Activated CD4-positive, CD25-positive, alpha-beta regulatory T cell treated with anti-CD3 and anti-CD28 coated beads, Interleukin-2, amount 50 U/mL, for 16 hours (primary cell): ENCODE measurements around the gene NANOS2.
"Not testable (repeated sequence)": the region's sequence is repeated elsewhere in the genome, so short reads cannot be mapped to it uniquely, and the experiment has no call there.

Source experiments
- DNase-seq: peaks from one replicate; pipeline ENCODE4 v3.0.0-alpha.2; 2020; ENCODE audit warnings: low read depth, low spot score

The NANOS2 gene

GRCh38 chr19:45876411-45877197 lies 38.0 kb downstream of the NANOS2 start:
- DNase-seq, result no peak

- DNase-seq, result no peak
Observed at GRCh38 chr19:45876161-45876410, 38.5 kb downstream of the NANOS2 start.

- DNase-seq, result no peak
Observed at GRCh38 chr19:45874620-45874966, 40.0 kb downstream of the NANOS2 start.

GRCh38 chr19:45873219-45873772 lies 41.3 kb downstream of the NANOS2 start:
- no peak for DNase-seq

- DNase-seq, result no peak
Observed at GRCh38 chr19:45872095-45872919, 42.3 kb downstream of the NANOS2 start.

- no peak for DNase-seq
Observed at GRCh38 chr19:45870798-45871197, 43.8 kb downstream of the NANOS2 start.

GRCh38 chr19:45867241-45867640 lies 47.3 kb downstream of the NANOS2 start:
- not testable (repeated sequence) for DNase-seq

GRCh38 chr19:45866400-45867176 lies 48.0 kb downstream of the NANOS2 start:
- no peak for DNase-seq

GRCh38 chr19:45865269-45865948 lies 49.2 kb downstream of the NANOS2 start:
- DNase-seq, result no peak

GRCh38 chr19:45864629-45865082 lies 49.9 kb downstream of the NANOS2 start:
- no peak for DNase-seq

- no peak for DNase-seq
Observed at GRCh38 chr19:45863840-45864628, 50.5 kb downstream of the NANOS2 start, which contains the start of gene FOXA3. Gene FOXA3, plus strand, starts transcription at chr19:45864326. Its CDS starts 131 bp downstream, at chr19:45864457.

- DNase-seq, result no peak
Observed at GRCh38 chr19:45863335-45863839, 51.2 kb downstream of the NANOS2 start.
